GM19043 (cell line): Measurements from ENCODE around the gene TMEM185A.
"Not testable (repeated sequence)": the region's sequence is repeated elsewhere in the genome, so short reads cannot be mapped to it uniquely, and the experiment has no call there.

Experiments
- ATAC-seq: cut with Tn5 transposase; IDR thresholded peaks from one replicate; pipeline ENCODE4 v1.9.1; 2021; ENCODE audit warnings: low read depth; ENCODE audit not compliant: unreplicated experiment

The TMEM185A gene

DNA sequence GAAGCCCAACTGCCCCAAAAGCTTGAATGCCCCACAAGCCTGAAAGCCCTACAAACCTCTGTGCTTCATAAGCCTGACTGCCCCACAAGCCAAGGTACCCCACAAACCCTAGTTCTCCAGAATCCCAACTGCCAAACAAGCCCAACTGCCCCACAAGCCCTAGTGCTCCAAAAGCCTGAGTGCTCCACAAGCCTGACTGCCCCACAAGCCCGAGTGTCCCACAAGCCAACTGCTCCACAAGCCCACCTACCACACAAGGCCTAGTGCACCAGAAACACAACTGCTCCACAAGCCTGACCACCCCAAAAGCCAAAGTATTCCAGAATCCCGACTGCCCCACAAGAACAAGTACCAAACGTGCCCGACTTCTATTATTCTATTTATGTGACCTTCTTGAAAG, 68.2 kb downstream of the TMEM185A start:
- no peak for ATAC-seq

GRCh38 chrX:149555251-149555650, 76.3 kb downstream of the TMEM185A start:
- not testable (repeated sequence) for ATAC-seq

GRCh38 chrX:149551939-149552248, 79.7 kb downstream of the TMEM185A start:
- ATAC-seq = not testable (repeated sequence)

DNA sequence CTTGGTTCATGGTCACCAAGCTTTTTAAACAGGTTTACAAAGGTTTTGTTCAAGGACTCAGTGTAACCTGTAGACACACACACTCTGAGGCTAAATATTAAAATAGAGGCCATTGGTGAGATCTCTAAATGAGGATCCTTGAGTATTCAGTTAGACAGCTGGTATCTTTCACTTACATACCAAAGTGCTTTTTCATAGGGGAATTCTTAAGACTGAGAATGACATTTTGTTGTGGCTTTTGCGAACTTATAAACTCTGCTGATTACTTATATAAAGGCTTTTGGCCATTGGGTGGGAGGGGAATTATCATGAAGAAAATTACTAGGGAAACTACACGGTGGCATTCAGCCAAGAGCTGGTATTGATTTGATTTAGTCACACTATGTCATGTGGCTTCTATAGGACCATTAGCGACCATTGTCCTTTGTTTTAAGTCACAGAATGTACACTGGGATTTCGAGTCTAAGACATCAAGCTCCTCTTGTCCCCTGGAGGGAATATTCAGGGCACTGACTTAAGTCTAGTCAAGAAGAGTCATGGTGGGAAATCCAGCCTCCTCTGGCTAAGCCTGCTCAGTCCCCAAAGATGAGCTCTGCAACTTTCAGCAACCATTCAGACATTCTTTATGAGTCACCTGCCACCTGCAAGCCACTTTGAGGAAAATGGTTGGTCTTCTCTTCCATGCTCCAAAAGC, 80.2 kb downstream of the TMEM185A start:
- not testable (repeated sequence) for ATAC-seq

DNA sequence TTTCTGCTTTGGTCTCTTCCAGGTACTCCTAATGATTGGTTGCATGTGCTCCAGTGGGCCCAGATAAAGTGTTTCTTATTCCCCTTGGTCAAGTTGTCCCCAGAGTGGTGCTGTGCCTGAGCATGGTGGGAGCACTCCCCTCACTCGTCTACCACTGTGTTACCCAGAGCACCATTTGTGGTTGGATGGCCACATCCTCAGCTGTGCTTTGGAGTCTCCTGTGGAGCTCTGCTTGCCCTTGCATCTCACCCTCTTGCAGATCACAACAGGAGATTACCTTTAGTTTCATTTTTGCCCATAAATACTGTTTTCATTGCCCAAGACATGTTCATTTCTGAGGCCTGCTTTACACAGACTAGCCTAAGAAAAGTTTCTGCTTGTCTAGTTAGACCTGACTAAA, 81.1 kb downstream of the TMEM185A start:
- ATAC-seq = not testable (repeated sequence)

DNA sequence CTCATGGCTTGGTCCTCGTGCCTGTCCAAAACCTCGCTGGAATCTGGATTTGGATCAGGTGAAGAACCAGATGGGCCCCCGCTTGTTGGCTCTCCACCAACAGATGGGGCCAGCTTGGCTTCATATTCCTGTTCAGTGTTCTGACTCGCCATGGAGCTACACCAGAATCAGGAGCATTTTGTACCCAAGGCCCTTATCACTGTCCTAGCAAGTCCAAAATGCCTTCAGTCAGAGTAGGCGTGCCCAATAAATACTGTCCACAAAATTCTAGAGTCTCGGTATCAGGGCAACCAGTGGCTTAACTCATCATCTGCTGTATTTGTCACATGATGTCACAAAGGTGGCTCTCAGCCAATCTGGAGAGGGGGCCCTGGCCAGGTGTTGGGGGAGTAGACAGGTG, 81.9 kb downstream of the TMEM185A start, which contains the start of gene HSFX3:
HSFX3 (minus strand) TSS at position 224 of the 400 bp plus-strand sequence; CDS start at position 152, 72 bp downstream.
- not testable (repeated sequence) for ATAC-seq

- not testable (repeated sequence) for ATAC-seq
Measured at GRCh38 chrX:149547782-149548181, 83.8 kb downstream of the TMEM185A start.

DNA sequence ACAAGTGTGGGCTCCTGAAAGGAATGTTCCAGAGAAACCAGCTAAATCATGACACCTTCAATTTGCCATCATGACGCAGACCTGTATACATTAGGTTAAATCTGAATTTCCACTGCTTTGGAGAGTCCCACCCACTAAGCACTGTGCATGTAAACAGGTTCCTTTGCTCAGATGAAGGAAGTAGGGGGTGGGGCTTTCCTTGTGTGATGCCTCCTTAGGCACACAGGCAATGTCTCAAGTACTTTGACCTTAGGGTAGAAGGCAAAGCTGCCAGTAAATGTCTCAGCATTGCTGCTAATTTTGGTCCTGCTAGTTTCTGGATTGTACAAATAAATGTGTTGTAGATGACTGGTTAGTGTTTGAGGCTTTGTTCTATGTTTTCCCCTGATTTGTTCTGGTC, 84.6 kb downstream of the TMEM185A start:
- not testable (repeated sequence) for ATAC-seq
